GM23338 (cell line): ENCODE results near the gene ATAD5.

ENCODE experiments used
- CREB1 ChIP-seq: fragments of 250-450 bp; sonication (Bioruptor Pico); IDR thresholded peaks from 2 replicates; pipeline ENCODE4 v1.5.0; 2020; ENCODE audit warnings: low read depth, mild to moderate bottlenecking, moderate library complexity
- CTCF ChIP-seq, 2 experiments: fragments of 200-600 bp in 1 of 2; sonication (generic) in 1 of 2; conservative IDR thresholded peaks; 2 replicates each; pipeline versions ENCODE4 v1.5.1 to v1.6.1; 2016 to 2017; ENCODE audit warnings: antibody characterized with exemption in 2 of 2, low read depth in 2 of 2, mild to moderate bottlenecking in 2 of 2, moderate library complexity in 1 of 2
- EZH2 ChIP-seq: fragments of 200-600 bp; sonication (generic); IDR thresholded peaks from one replicate; pipeline ENCODE4 v1.8.0; 2017; ENCODE audit warnings: antibody characterized with exemption, mild to moderate bottlenecking, low read depth; ENCODE audit not compliant: unreplicated experiment
- EZH2phosphoT487 ChIP-seq: fragments of 200-600 bp; sonication (generic); IDR thresholded peaks from one replicate; pipeline ENCODE4 v1.8.1; 2018; ENCODE audit warnings: antibody characterized with exemption; ENCODE audit not compliant: unreplicated experiment
- JUNB ChIP-seq: IDR thresholded peaks from one replicate; pipeline ENCODE4 v1.6.1; 2016; ENCODE audit warnings: antibody characterized with exemption; ENCODE audit not compliant: unreplicated experiment
- NANOG ChIP-seq: IDR thresholded peaks from 2 replicates; pipeline ENCODE4 v1.6.1; 2016; ENCODE audit warnings: antibody characterized with exemption, borderline replicate concordance
- POLR2AphosphoS5 ChIP-seq: IDR thresholded peaks from 2 replicates; pipeline ENCODE4 v1.6.1; 2016; ENCODE audit warnings: antibody characterized with exemption, low read depth
- STAT1 ChIP-seq: IDR thresholded peaks from one replicate; pipeline ENCODE4 v1.6.1; 2016; ENCODE audit warnings: antibody characterized with exemption; ENCODE audit not compliant: unreplicated experiment
- ZNF114 ChIP-seq: fragments of 250-450 bp; sonication (Bioruptor Pico); IDR thresholded peaks from 2 replicates; pipeline ENCODE4 v1.5.0; 2020; ENCODE audit warnings: mild to moderate bottlenecking, moderate library complexity
- ZNF331 ChIP-seq: fragments of 250-450 bp; sonication (Bioruptor Pico); IDR thresholded peaks from 2 replicates; pipeline ENCODE4 v1.5.0; 2020; ENCODE audit warnings: low read depth, mild to moderate bottlenecking, moderate library complexity
- ZNF462 ChIP-seq: fragments of 250-450 bp; sonication (Bioruptor Pico); IDR thresholded peaks from 2 replicates; pipeline ENCODE4 v1.5.0; 2020; ENCODE audit warnings: mild to moderate bottlenecking, moderate library complexity
- TF ChIP-seq, protein P1 (sequence below): IDR thresholded peaks from one replicate; pipeline ENCODE4 v1.6.1; 2018; ENCODE audit warnings: antibody characterized with exemption; ENCODE audit not compliant: unreplicated experiment
- TF ChIP-seq, protein P2 (sequence below): IDR thresholded peaks from 2 replicates; pipeline ENCODE4 v1.6.1; 2016; ENCODE audit warnings: antibody characterized with exemption

DNA sequence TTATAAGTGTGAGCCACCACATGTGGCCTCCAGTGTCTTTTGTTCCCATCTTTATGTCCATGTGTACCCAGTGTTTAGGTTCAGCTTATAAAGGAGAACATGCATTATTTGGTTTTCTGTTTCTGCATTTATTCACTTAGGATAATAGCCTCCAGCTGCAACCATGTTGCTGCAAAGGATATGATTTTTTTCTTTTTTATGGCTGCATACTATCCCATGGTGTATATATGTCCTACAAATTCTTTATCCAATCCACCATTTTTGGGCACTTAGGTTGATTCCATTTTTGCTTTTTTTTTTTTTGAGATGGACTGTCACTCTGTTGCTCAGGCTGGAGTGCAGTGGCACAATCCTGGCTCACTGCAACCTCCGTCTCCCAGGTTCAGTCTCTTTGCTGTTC is 32.9 kb downstream of the ATAD5 start:
- TF ChIP-seq CTCF (conservative IDR thresholded peaks at IDR 0.05; ENCODE audit: low read depth in 2 of 2) (no peak), EZH2phosphoT487 (no peak), POLR2AphosphoS5 (no peak), EZH2 (no peak), STAT1 (no peak), ZNF114 (CRISPR knock-in tag) (no peak), CREB1 (no peak), JUNB (no peak), ZNF462 (CRISPR knock-in tag) (no peak), NANOG (no peak), ZNF331 (CRISPR knock-in tag) (no peak)
- TF ChIP-seq, protein P1, sequence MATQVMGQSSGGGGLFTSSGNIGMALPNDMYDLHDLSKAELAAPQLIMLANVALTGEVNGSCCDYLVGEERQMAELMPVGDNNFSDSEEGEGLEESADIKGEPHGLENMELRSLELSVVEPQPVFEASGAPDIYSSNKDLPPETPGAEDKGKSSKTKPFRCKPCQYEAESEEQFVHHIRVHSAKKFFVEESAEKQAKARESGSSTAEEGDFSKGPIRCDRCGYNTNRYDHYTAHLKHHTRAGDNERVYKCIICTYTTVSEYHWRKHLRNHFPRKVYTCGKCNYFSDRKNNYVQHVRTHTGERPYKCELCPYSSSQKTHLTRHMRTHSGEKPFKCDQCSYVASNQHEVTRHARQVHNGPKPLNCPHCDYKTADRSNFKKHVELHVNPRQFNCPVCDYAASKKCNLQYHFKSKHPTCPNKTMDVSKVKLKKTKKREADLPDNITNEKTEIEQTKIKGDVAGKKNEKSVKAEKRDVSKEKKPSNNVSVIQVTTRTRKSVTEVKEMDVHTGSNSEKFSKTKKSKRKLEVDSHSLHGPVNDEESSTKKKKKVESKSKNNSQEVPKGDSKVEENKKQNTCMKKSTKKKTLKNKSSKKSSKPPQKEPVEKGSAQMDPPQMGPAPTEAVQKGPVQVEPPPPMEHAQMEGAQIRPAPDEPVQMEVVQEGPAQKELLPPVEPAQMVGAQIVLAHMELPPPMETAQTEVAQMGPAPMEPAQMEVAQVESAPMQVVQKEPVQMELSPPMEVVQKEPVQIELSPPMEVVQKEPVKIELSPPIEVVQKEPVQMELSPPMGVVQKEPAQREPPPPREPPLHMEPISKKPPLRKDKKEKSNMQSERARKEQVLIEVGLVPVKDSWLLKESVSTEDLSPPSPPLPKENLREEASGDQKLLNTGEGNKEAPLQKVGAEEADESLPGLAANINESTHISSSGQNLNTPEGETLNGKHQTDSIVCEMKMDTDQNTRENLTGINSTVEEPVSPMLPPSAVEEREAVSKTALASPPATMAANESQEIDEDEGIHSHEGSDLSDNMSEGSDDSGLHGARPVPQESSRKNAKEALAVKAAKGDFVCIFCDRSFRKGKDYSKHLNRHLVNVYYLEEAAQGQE, result no peak
- TF ChIP-seq, protein P2, sequence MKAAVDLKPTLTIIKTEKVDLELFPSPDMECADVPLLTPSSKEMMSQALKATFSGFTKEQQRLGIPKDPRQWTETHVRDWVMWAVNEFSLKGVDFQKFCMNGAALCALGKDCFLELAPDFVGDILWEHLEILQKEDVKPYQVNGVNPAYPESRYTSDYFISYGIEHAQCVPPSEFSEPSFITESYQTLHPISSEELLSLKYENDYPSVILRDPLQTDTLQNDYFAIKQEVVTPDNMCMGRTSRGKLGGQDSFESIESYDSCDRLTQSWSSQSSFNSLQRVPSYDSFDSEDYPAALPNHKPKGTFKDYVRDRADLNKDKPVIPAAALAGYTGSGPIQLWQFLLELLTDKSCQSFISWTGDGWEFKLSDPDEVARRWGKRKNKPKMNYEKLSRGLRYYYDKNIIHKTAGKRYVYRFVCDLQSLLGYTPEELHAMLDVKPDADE, result no peak
